Measurements from ENCODE around the gene CPS1.

CPS1 gene

GRCh38 chr2:210556329-210556980 lies at the start of gene CPS1:
CPS1 (plus strand) TSS chr2:210556599; CDS start chr2:210556734, 135 bp downstream.
- no peak for DNase-seq (ENCODE audit: low read depth in 2 of 2)

DNA sequence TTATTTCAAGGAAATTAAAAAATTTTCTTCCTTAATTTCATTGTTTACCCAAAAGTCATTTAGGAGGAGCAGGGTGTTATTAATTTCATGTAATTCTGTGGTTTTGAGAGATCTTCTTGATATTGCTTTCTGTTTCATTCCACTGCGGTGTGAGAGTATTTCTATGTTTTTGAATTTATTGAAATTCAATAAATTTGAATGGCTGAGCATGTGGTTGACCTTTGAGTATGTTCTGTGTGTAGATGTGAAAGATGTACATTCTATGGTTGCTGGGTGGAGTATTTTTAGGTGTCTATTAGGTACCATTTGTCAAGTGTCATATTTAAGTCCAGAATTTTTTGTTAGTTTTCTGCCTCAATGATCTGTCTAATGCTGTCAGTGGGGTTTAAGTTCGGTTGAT lies 40.5 kb upstream of the CPS1 start:
- DNase-seq (ENCODE audit: low read depth in 2 of 2), result no peak

DNA sequence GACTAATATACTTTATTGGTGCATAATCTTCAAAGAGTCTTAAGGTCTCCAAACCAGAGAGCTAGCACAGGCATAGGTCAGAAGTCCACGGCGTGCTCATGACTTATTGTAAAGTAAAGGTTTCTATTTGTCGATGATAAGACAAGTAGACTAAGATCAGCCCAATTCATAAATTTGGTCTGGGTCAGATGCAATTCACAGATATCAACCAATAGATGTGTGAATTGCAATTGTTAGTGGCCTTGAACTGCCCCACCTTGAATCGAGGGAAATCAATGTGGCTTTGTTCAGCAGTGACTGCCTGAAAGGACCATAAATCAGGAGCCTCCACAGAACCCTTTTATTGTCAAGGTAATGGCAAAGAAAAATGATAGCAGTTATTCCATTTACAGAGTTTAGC lies 39.1 kb upstream of the CPS1 start:
- DNase-seq (ENCODE audit: low read depth in 2 of 2), result no peak

DNA sequence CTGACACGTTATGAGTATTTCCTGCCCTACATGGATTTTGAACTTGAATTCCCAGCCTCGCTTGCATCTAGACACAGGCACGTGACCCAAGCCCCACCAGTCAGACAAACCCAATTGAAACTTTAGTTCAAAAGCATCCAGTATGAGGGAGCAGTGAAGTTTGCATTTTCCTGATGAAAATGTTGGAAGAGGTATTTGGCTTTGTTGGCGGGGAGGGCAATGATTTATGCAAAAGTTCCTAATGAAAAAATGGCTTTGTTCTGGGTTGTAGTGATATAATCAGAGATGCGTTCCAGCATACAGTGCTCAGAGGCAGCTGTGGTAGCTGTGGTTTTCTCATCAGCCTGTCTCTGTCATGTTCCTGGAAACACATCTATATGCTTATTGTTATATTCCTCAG lies 36.8 kb upstream of the CPS1 start:
- no peak for DNase-seq (ENCODE audit: low read depth in 2 of 2)

DNA sequence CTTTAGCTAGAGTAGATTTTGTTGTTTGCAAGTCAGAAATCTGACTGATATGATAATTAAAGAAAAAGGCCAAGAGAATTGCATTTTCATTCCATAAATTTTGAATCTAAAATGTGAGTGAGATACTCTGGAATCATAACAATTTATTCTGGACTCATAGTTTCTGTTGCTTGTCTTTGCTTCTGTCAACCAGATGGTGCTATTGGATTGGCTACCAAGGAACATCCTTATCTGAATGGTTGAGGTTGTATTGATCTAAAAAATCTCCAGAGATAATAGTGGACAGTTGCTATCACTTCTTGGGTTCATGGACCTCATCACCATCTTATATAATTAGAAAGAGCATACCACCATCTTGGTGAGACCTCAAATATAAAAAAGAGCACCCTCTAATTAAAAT lies 34.0 kb upstream of the CPS1 start:
- no peak for DNase-seq (ENCODE audit: low read depth in 2 of 2)

- no peak for DNase-seq (ENCODE audit: low read depth in 2 of 2)
Observed at GRCh38 chr2:210523650-210524289, 32.6 kb upstream of the CPS1 start.

- no peak for DNase-seq (ENCODE audit: low read depth in 2 of 2)
Observed at GRCh38 chr2:210524533-210524932, 31.9 kb upstream of the CPS1 start.

DNA sequence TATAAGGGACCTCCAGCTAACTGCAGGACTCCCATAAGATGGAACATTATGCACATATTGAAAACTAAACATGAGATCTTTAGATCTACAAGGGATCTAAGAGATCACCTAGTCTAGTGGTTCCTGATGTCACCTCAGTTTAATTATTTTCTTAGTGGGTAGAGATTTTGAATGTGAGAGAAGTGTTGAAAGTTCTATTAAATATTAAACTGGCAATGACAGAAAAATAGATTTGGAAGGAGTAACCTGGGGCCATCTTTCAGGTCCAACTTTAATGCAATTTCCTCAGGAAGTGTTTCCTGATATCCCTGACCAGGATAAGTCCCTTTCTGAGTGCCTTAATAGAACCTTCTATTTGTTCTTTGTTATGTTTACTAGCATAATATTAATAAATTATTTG lies 29.1 kb upstream of the CPS1 start:
- DNase-seq (ENCODE audit: low read depth in 2 of 2), result no peak

DNA sequence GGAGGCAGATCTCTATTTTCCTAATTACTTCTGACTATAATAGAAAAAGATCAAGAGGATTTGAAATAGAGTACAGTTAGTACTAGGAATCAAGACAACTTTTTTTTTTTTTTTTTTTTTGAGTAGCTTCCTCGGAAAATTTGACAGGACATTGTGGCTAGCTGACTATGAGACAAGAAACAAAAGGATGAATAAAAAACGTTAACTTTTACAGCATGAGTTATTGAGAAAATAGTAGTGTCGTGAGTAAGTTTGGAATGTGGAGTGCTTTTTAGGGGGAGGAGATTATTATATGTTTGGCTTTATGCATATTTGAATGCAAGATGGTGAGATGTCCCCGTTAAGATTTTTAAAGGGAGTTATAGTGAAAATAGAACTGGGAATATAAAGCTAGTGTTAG lies 27.7 kb upstream of the CPS1 start:
- DNase-seq (ENCODE audit: low read depth in 2 of 2), result no peak

- no peak for DNase-seq (ENCODE audit: low read depth in 2 of 2)
Observed at GRCh38 chr2:210531050-210531449, 25.3 kb upstream of the CPS1 start.

- no peak for DNase-seq (ENCODE audit: low read depth in 2 of 2)
Observed at GRCh38 chr2:210531482-210531881, 24.9 kb upstream of the CPS1 start.

DNA sequence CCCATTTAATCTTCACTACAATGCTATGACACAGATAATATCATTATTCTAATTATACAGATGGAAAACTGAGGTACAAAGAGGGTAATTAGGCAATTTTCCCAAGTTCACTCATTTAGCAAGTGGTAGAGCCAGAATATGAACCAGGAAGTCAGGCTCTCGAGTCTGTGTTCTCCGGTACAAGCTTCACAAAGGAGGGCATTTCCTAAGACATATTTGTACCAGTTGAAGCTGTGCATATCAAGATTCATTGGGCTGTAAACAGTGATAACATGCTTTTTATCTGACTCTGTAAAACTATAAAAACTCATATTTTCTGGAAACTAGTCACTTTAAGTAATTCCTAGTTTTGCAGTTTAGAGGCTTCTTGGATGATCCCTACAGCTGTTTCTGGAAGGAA lies 23.0 kb upstream of the CPS1 start:
- no peak for DNase-seq (ENCODE audit: low read depth in 2 of 2)

- DNase-seq (ENCODE audit: low read depth in 2 of 2), result no peak
Observed at GRCh38 chr2:210534879-210535278, 21.5 kb upstream of the CPS1 start.

DNA sequence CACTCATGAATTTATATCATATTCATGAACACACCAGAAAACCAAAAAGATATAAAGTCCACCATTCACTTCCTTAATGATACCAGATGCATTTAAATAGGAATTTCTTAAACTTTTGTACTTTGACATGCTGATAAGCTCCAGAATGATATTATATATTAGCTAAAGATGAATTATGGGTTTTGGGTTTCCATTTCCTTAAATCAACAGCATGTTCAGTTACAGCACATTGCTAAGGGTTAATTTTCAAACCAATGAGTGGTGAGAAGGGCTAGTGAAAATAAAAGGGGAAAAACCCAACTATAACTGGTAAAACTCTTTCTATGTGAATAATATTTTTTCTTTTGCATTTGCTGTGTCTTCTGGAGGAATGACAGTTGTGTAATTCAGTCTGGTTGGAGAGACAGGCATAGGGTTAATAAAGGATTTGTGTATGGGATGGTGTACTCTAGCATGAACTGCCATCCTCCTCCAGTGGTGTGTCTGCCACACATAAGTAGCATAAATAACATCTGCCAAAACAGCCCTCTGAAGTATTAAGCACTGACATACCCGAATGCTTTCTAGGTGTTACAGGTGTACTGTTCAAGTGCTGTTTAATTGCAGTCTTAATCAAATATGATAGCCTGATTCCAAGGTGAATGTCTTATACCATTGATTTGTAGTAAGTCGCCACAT lies 19.3 kb upstream of the CPS1 start:
- no peak for DNase-seq (ENCODE audit: low read depth in 2 of 2)

DNA sequence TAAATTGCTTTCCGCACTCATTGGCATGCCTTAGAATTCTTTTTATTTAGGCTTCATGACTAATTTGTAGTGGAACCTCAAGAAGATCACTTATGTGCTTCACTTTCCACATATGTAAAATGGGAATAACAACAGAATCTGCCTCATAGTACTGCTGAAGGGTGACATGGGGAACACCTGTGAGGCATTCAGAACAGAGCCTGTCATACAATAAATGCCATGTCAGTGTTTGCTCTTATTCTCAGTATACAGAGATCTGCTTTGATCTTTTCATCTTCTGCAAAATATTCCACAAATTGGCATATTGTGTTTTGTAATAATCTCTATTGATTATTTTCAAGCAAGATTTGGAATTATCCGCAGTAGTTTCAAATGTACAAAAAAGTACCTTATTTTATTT lies 17.4 kb upstream of the CPS1 start:
- no peak for DNase-seq (ENCODE audit: low read depth in 2 of 2)

DNA sequence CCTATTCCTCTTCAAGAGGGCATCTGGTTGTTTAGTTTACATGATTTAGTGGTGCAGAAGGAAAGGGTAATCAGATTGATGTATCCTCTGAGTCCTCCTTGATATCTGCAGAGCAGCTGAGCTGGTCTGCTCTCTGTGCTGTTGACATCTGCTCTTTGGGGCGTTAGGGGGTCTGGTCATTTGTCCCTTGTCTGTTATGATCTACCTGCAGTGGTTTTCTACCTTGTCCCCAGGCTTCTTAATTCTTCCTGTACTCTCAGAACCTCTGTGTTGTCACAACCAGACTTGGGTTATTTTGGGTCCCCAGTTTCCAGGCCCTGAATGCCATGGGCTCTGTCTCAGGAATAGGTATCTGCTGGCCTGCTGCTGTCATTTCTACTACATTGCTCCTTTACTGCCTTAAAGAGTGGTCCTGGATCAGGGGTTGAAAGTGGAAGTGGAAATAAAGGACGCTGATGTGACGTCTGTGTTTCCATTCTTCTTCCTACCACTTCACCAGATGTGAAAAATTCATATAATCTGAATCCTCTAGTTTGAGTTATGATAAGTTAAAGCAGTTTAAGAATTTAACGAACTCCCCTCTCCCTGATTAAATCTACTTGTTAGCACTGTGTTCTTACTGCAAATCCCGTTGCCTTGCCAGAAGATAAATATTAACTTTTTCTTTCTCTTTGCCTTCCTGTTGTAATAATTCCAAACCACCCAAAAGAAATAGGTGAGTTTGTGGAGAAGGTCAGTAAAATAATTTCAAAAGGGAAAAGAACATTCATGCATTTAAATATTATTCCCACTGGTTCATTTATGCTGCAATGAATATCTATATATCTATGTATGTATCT lies 16.6 kb upstream of the CPS1 start:
- DNase-seq (ENCODE audit: low read depth in 2 of 2), result no peak

- no peak for DNase-seq (ENCODE audit: low read depth in 2 of 2)
Observed at GRCh38 chr2:210540471-210540870, 15.9 kb upstream of the CPS1 start.

DNA sequence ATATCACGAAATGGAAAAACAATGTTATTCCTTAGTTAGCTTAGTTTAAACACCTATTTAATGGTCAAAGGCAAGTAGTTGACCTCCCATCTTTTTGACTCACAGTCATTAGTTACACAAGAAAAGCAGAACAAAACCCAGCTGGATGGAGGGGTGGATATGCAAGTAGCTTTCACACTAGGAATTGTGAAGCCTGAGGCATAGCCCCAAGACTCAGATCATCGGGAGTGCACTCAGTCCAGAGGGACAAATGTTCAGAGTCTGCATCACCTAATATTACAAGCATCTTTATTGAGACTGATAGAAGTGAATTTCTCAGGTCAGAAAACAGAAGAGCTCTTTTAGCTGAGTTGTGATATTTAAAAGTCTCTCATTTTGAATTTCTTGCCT lies 15.5 kb upstream of the CPS1 start:
- DNase-seq (ENCODE audit: low read depth in 2 of 2), result no peak

- DNase-seq (ENCODE audit: low read depth in 2 of 2), result no peak
Observed at GRCh38 chr2:210541290-210541902, 15.0 kb upstream of the CPS1 start.

DNA sequence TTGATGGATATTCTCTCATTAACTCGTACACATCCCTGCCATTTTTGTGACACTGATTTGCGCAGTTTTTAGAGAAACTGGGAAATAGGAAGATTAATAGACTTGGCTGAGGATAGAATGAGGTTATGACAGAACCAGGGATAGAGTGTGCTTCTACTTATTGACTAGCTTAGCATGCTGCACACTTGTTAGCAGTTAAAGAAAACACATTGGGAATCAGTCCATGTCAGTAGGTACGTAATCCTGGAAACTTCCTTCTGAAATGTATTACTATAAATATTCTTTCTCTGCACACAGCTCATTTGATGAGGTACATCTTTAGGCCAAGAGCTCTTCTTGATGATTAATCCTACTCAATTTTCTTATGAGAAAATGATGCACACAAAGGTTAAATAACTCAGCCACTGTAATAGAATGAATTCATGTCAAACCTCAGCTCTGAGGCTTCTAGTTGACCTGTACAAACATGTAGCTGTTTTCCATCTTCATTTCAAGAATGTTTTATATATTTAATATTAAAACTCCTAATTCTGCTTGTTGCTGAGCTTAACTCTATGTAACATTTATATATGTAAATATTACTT lies 12.3 kb upstream of the CPS1 start:
- DNase-seq (ENCODE audit: low read depth in 2 of 2), result no peak

- DNase-seq (ENCODE audit: low read depth in 2 of 2), result no peak
Observed at GRCh38 chr2:210544831-210545230, 11.6 kb upstream of the CPS1 start.

Measured in stimulated activated CD4-positive, alpha-beta T cell treated with anti-CD3 and anti-CD28 coated beads, Interleukin-4, amount 100 ng/mL, for 48 hours (primary cell).